Mucosa of descending colon (tissue), 3 donors: ENCODE data around the gene FAM227B. TPM values are rescaled to one million over a fixed set of nuclear protein-coding genes. Genes with fewer than 3 reads are reported as not detected.
A peak's percentile ranks its signal among the peaks of the same experiment; 100 is the strongest.
"Not testable (repeated sequence)": the region's sequence is repeated elsewhere in the genome, so short reads cannot be mapped to it uniquely, and the experiment has no call there.

ENCODE experiments used
- ATAC-seq: fragments of 200-7000 bp; cut with Tn5 transposase; one replicate; pipeline ENCODE4 v1.9.1; 2020; ENCODE audit warnings: mild to moderate bottlenecking, moderate library complexity
- DNase-seq, 3 donors: peaks; one replicate each; pipeline ENCODE4 v3.0.0-alpha.2; 2020
- H3K36me3 ChIP-seq: fragments of 200-600 bp; one replicate; pipeline ENCODE4 v1.8.0; 2021; ENCODE audit warnings: low read depth, mild to moderate bottlenecking
- H3K4me1 ChIP-seq: fragments of 200-600 bp; one replicate; pipeline ENCODE4 v1.8.0; 2021; ENCODE audit warnings: low read depth, mild to moderate bottlenecking
- H3K4me3 ChIP-seq: fragments of 200-600 bp; one replicate; pipeline ENCODE4 v1.8.0; 2021; ENCODE audit warnings: mild to moderate bottlenecking
- H3K9me3 ChIP-seq: fragments of 200-600 bp; one replicate; pipeline ENCODE4 v1.8.0; 2021; ENCODE audit warnings: mild to moderate bottlenecking
- CTCF ChIP-seq: fragments of 200-600 bp; IDR thresholded peaks from one replicate; pipeline ENCODE4 v1.8.0; 2022; ENCODE audit warnings: antibody characterized with exemption, mild to moderate bottlenecking
- intact Hi-C, 2 donors: fragments of 100-400 bp; cut with DNase I in 1 of 2; cut with micrococcal nuclease in 1 of 2; formaldehyde crosslinking; loops; one replicate each; pipeline versions ENCODE4 v1.11.0 to v1.11.1; 2022; cut with DNase I, micrococcal nuclease
- total RNA-seq, 3 donors: library from RNA; stranded (reverse); fragmentation: NEBNext Ultra II Directional in 2 of 3; extraction: Animal tissue kit (Norgen Biotek cat#: 25700) in 2 of 3; gene quantifications; one replicate each; pipeline versions ENCODE4 v1.2.1 to v1.2.4, GENCODE V29; 2021 to 2023
- donor health status: DM: no; HTN: no; CAD: no; lungs with moderate emphysema.
- donor health status: DM: no; HTN: no; CAD: no.
- donor health status: DM: no; HTN: yes; CAD: no.

The FAM227B gene
- total RNA-seq, 3 donors from 2014 or later: 2.2 to 7.6 (median 3.6) TPM

GRCh38 chr15:49622561-49622960, 1.9 kb upstream of the FAM227B start:
- Histone ChIP-seq H3K4me1 (peaks cover 4% of the 10 kb centered on the region), H3K9me3 (peaks cover 14% of the 10 kb centered on the region), H3K36me3 (no peaks in the 10 kb centered on the region), H3K4me3 (no peak overlapping the region)
- no peak for DNase-seq
- no peak for TF ChIP-seq CTCF
- intact Hi-C loops: no loop called here
- no peak for ATAC-seq

- peaks cover 14% of the 10 kb centered on the region for H3K9me3 ChIP-seq
- no peak for TF ChIP-seq CTCF
- no peaks in the 10 kb centered on the region for H3K36me3 ChIP-seq
- intact Hi-C loops: no loop called here
- peaks cover 4% of the 10 kb centered on the region for H3K4me1 ChIP-seq
- no peak for DNase-seq
- no peak overlapping the region for H3K4me3 ChIP-seq
- no peak for ATAC-seq
These were observed 1.3 kb upstream of the FAM227B start for GRCh38 chr15:49621887-49622286.

GRCh38 chr15:49621401-49621811, 788 bp upstream of the FAM227B start:
- no peak for TF ChIP-seq CTCF
- Histone ChIP-seq H3K4me3 (peak overlapping the region; percentile 34), H3K36me3 (no peaks in the 10 kb centered on the region), H3K4me1 (peaks cover 4% of the 10 kb centered on the region), H3K9me3 (peaks cover 14% of the 10 kb centered on the region)
- ATAC-seq: no peak
- no peak for DNase-seq
- intact Hi-C loops: no loop called here

GRCh38 chr15:49620199-49620598, 419 bp downstream of the FAM227B start:
- peaks cover 4% of the 10 kb centered on the region for H3K4me1 ChIP-seq
- intact Hi-C loops: no loop called here
- DNase-seq (peak in 1 of 3 donors; percentile 28), ATAC-seq (peak; percentile 25)
- peaks cover 7% of the 10 kb centered on the region for H3K9me3 ChIP-seq
- TF ChIP-seq CTCF: no peak
- peak overlapping the region; percentile 34 for H3K4me3 ChIP-seq
- H3K36me3 ChIP-seq: no peaks in the 10 kb centered on the region

- H3K4me1 ChIP-seq: peaks cover 4% of the 10 kb centered on the region
- H3K4me3 ChIP-seq: no peak overlapping the region
- H3K9me3 ChIP-seq: peaks cover 6% of the 10 kb centered on the region
- no peak for TF ChIP-seq CTCF
- intact Hi-C loops: no loop called here
- DNase-seq: no peak
- no peaks in the 10 kb centered on the region for H3K36me3 ChIP-seq
- ATAC-seq: no peak
These were observed 1.4 kb downstream of the FAM227B start for GRCh38 chr15:49619226-49619625.

GRCh38 chr15:49612240-49612639, 8.4 kb downstream of the FAM227B start:
- H3K4me1 ChIP-seq, H3K4me3 ChIP-seq, H3K9me3 ChIP-seq, H3K36me3 ChIP-seq, ATAC-seq, intact Hi-C loops, DNase-seq: not testable (repeated sequence)
